Hippocampal formation (tissue), 2 donors: Measurements from ENCODE around the gene SPEF1.
"Not testable (repeated sequence)": the region's sequence is repeated elsewhere in the genome, so short reads cannot be mapped to it uniquely, and the experiment has no call there.

Experiments
- DNase-seq, 2 donors: peaks; one replicate each; lab custom pipeline; 2025; lab: John Stamatoyannopoulos, UW

The SPEF1 gene, protein sequence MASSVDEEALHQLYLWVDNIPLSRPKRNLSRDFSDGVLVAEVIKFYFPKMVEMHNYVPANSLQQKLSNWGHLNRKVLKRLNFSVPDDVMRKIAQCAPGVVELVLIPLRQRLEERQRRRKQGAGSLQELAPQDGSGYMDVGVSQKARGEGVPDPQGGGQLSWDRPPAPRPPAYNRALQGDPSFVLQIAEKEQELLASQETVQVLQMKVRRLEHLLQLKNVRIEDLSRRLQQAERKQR

DNA sequence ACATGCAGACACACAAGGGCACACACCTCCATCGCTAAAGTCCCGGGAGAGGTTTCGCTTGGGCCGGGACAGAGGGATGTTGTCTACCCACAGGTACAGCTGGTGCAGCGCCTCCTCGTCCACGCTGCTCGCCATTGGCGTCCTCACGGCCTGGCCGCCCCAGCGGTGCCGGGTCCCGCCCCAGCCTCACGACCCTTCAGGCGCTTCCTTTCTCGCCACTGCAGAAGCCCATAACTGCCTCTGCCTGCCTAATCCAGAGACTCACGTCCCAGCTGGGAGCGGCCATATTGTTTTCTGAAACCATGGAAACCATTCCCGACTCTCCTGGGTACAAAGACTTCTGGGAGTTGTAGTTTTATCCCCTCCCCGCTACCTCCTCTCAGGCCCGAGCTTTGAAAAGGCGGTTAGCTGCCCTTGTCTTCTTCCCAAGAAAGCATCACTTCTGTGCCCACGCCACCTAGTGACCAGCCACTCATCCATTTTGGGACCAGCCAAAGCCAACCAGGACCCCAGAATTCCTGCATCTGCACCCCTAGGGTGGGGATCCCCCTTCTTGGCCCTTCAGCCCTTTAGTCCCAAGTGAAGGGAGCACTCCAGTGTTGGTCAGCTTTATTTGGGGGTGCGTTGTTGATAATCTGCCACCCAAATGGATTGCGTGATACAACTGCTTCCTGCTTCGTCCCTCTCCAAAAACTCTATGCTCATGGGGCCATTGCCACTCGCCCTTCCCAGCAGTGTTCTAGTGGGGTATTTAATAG lies at the start of gene SPEF1:
TSS of gene SPEF1 (minus strand) at position 296 of the 758 bp plus-strand sequence. CDS start at position 135, 161 bp downstream.
- peak; percentile 78 to 92 for DNase-seq

DNA sequence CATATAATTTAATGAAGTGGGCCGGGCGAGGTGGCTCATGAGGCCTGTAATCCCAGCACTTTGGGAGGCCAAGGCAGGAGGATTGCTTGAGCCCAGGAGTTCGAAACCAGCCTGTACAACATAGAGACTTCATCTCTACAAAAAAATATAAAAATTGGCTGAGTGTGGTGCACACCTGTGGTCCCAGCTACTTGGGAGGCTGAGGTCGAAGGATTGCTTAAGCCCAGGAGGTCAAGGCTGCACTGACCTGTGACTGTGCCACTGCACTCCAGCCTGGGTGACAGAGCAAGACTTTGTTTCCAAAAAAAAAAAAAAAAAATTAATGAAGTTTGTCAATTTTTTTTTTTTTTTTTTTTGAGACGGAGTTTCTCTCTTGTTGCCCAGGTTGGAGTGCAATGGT lies 48.6 kb upstream of the SPEF1 start:
- DNase-seq = not testable (repeated sequence)

DNA sequence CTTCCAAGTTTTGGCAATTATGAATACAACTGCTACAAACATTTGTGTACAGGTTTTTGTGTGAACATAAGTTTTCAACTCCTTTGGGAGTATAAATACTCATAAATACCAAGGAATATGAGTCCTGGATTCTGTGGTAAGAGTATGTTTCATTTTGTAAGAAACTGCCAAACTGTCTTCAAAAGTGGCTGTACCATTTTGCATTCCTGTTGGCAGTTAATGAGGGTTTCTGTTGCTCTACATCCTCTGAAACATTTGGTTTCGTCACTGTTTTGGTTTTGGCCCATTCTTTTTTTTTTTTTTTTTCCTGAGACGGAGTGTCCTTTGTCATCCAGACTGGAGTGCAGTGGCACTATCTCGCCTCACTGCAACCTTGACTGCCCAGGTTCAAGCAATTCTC lies 47.5 kb upstream of the SPEF1 start:
- no peak for DNase-seq

DNA sequence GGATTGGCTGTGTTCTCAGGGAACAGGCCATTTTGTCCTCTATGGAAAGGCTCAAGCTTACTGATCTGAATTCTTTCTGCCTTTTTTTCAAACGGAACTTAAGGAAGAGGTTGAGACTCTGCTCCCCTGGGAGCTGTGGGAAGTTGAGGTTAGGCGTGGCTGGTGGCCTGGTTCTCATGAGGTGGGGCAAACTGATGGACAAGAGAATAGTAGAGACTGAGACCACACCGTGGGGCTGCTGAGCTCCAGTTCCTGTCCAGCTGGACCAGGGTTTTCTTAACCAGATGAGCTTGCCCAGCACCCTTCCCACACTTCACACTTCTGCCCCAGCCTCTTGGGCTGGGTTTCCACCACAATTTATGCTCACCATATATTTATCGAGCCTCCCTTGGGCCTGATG lies 45.2 kb upstream of the SPEF1 start:
- DNase-seq = no peak

DNA sequence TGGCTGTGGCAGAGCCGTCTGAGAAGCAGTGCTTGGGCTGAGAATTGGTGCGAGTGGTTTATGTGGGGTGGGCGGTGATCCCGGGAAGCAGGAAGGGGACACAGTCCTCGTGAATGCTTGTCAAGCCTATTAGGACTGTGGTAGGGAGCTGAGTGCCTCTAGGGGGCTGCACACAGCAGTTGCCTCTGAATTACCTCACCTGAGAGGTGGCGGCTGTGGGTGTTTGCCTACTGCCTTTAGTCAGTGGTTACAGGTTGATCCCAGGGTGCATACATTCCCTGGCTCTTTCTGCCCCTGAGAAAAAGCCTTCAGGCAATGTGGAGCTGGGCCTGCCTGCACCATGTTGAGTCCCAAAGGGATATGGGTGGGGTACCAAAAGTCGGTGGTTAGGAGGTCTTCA lies 44.3 kb upstream of the SPEF1 start:
- no peak for DNase-seq

DNA sequence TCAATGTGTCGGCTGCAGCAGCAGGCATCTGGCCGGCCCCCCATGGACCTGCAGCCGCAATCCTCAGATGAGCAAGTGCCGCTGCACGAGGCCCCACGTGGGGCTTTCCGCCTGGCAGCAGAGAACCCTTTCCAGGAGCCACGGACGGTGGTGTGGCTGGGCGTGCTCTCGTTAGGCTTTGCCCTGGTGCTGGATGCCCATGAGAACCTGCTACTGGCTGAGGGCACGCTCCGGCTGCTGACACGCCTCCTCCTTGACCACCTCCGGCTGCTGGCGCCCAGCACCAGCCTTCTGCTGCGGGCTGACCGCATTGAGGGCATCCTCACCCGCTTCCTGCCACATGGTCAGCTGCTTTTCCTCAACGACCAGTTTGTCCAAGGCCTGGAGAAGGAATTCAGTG lies 42.6 kb upstream of the SPEF1 start:
- no peak for DNase-seq

DNA sequence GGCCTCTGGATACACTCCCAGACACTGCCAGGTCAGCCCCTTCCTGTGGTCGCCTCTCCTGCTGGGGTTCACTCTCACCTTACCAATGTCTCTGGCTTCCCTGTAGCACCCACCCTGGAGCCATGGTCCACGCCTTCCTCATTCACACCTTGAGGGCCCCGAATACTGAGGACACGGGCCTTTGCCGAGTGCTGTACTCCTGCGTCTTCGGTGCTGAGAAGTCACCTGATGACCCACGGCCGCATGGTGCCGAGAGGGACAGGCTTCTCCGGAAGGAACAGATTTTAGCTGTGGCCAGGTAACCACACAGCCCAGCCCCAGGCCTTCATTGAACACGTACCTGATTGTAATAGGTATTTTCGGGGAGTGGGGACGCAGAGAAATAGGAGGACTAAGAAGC lies 40.7 kb upstream of the SPEF1 start:
- DNase-seq = no peak

DNA sequence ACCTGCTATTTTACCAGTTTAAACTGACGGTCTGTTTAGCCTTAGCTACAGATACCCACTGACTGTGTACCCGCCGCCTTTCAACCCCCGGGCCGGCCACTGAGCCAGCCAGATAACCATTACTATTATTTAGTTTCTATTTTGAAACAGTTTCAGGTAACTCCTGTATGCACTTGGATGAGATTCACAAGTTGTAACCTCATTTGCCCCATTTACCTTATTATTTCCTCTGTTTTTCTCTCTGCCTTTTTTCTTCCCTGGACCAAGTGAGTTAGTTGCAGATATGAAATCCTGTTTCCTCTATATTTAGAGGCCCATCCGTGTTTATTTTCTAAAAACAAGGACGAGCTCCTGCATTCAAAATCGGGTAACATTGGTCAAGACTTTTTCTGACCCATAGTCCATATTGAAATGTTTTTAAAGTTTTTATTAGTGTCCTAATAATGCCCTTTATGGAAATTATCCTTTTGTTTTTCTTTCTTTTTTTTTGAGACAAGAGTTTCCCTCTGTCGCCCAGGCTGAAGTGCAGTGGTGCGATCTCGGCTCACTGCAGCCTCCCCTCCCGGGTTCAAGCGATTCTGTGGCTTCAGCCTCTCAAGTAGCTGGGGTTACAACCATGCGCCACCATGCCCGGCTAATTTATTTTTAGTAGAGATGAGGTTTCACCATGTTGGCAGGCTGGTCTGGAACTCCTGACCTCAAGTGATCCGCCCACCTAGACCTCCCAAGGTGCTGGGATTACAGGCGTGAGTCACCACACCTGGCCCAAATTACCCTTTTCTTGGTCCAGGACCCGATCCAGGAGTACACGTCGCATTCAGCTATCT lies 39.9 kb upstream of the SPEF1 start:
- DNase-seq = peak in 1 of 2 donors; percentile 57

DNA sequence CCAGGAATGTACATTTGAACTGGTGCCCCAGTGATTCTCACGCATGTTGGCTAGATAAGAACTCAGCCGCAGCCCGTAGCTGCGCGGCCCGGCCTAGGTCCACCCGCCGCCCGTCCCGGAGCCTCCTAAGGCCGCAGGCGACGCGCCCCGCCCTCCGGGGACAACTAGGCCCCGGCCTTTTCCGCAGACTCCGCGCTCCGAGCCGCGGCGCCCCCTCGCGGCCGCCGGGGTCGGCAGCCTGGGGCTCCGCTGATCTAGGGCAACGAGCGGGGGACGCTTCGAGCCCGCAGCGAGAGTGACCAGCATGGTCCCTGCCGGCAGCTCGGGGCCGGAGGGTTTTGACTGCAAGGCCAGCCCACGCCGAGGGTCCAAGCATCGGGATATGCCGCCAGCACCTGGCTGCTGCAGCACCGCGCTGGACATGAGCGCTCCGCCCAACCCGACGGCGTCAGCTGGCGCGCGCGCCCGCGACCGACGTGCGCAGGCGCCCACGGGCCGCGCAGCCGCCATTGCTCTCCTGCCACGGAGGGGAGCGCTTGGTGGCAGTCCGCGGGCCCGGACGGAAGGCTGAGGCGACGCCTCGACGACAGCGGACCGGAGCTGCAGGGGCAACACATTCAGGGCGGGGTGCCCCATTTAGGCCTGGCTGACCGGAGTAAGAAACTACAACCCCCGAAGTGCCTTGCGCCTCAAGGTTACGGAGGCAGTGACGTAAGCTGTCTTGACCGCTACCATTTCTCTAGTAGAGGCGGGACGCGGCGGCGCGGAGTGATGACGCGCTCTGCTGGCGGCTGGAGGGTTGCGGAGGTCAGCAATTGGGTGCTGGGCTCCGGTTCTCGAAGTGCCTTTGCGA lies 39.0 kb upstream of the SPEF1 start, which contains the start of gene AP5S1:
TSS of gene AP5S1 (plus strand) at position 500 of the 853 bp plus-strand sequence. CDS start 1,571 bp downstream, outside the sequence.
- peak; percentile 93 for DNase-seq

DNA sequence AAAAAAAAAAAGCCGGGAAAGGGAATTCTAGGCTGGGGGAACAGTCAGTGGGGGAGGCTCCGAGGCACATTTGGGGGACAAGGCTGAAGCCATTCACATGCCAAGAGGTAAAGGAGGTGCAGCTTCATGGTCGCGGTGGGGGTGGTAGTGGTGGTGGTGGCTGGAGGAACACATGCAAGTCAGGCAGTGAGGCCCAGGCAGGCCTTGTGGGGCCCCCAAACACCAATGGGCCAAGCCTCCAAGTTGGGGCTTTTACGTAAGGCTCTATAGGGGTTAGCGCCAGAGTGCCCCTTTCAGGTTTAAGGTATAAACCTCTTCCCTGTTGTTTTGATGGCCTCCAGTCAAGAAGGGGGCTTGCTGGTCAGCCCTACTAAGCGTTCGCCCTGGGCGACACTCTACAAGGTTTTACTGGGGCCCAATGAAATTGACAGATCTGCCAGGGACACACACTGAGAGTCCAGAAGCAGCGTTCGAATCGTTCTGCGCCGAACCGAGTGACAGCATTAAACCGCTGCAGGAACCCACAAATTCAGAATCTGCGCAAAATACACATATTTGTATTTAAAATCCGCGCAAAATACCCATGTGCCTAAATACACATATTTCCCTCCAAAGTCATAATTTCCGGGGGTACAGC lies 38.3 kb upstream of the SPEF1 start:
- DNase-seq = no peak

DNA sequence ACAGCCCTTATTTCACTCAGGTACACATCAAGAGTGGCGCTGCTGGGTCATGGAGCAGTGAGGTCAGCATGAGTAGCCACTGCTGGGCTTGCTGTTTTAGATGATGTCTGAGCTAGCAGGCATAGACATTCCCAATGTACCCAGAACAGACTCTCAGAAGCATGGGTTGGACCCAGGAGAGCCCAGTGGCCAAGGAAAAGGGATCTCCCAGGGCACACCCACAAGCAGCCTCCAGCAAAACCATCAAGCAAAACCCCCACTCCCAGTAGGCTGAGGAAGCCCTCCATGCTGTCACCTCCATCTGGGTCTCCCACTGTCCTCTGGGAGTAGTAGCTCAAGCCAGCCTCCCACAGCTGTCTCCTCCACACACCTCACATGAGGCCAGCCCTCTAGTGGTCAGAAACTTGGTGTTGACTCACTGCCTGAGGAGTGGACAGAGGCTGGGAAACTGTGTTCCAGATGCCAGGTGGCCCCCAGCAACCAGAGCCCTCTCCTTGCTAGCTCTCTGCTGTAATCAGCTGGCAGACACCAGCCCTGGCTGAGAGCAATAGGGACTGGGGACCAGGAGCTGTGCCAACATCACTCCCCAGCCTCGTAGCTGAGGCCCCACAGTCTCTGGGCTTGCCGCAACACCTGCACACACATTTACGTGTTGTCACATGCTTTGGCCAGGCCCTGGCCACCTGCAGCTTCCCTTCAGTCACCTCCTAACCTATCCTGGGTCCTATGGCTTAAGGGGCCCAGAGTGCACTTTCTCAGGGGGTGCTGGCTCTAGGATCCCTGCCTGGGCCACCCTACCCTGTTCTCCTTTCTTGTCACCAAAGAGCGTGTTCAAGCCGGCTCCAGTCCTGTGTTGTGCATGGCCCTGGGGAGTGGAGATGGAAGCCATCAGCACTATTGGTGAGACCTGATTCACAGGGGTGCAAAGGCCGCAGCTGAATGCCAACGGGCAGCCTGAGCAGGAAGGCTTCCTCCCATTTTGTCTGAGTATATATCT lies 37.2 kb upstream of the SPEF1 start:
- peak in 1 of 2 donors; percentile 21 for DNase-seq

DNA sequence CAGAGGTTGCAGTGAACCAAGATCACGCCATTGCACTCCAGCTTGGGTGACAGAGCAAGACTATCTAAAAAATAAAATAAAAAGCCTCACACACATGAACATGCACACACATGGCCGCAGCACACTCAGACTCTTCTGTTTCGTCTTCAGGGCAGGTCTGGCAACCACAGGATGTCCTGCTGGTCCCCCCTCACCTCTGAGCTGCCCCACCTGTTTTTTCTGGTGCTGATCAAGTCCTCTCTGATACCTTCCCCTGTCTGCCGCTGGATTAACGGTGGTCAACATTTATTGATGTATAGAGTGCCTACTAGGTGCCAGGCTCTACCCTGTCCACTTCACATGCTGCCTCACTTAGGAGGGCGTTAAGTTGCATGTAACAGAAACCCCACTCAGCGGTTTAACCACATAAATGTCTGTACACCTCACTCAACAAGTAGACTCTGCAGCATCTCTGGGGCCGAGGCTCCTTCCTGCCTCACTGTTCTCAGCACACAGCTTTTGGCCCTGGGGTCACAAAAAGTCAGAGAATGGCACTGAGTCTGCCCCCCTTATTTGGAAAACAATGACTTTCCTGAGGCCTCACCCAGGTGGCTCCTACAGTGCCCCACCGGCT lies 34.6 kb upstream of the SPEF1 start:
- no peak for DNase-seq

DNA sequence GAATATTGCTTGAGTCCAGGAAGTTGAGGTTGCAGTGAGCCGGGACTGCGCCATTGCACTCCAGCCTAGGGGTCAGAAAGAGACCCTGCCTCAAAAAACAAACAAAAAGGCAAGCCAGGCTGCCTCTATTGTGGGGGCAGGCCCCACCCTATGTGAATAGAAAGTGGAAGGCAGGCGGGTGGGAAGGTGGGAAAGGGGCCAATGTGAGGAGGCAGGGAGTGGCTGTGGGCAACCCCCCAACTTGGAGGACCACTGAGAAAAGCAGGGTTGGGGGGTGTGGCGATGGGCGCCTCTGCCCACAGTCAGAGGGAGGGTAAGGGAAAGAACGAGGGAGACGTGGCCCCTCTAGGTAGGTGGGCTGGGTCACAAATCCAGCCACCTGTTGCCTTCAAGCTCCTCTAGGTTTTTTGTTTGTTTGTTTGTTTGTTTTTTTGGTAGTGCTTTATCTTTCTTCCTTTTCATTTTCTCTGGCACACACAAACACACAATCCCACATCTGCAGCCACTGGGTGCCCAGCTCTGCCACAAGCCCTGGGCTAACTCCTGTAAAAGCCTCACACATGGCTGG lies 33.8 kb upstream of the SPEF1 start:
- DNase-seq = no peak

DNA sequence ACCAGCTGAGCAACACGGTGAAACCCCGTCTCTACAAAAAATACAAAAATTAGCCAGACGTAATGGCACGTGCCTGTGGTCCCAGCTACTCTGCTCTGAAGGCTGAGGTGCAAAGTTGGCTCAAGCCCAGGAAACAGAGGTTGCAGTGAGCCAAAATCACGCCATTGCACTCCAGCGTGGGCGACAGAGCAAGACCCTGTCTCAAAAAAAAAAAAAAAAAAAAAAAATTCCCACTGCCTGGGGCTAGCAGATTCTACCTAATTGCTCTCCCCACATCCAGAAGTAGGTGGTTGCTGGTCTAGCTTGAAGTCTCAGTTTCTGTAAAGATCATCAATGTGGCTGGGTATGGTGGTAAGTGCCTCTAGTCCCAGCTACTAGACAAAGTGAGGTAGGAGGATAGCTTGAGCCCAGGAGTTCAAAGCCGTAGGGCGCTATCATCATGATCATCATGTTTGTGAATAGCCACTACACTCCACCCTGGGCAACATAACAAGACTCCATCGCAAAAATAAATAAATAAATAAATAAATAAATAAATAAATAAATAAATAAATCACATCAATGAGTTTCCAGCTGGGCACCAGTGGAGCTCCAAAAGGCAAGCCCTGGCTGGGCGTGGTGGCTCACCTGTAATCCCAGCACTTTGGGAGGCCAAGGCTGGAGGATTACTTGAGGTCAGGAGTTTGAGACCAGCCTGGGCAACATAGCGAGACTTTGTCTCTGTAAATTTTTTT lies 32.8 kb upstream of the SPEF1 start:
- no peak for DNase-seq

DNA sequence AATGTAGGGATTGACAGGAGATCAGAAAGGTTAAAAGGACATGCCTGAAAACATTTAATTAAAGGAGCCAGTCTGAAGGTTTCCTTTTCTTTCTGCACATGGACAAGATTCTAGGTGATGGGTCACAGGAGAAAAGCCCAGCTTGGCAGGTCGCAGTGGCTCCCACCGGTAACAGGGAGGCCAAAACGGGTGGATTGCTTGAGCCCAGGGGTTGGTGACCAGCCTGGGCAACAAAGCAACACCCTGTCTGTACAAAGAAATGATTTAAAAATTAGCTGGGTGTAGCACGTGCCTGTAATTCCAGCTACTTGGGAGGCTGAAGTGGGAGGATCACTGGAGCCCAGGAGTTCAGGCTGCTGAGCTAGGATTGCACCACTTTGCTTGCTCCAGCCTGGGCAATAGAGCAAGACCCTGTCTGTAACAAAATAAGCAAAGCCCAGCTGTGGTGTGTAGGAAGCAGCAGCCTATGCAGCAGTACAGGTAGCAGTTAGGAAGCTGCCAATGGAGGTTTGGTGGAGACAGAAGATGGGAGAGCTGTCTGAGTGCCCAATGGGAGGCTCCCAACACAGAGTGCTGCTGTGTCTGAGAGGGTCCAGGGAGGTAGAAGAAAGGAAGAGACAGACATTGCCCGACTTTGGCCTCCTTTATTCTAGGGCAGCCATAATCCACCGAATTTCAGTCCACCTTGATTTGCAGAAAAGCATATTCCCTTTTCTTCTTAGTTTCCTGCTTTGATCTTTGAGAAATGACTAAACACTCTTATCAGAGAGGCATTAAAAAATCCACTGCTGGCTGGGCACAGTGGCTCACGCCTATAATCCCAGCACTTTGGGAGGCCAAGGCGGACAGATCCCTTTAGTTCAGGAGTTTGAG lies 32.0 kb upstream of the SPEF1 start:
- DNase-seq = no peak

DNA sequence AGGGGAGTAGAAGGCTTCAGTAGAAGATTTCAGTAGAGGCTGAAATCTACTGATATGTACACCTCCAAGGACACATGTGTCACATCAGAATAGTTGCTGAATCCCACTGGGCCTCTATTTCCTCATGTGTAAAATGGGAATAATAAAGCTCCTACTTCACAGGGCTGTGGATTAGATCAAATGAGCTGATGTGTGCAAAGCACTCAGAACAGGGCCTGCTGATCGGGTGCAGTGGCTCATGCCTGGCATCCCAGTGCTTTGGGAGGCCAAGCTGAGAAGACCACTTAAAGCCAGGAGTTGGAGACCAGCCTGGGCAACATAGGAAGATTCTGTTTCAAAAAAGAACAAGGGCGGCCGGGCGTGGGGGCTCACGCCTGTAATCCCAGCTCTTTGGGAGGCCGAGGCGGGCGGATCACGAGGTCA lies 31.0 kb upstream of the SPEF1 start:
- DNase-seq = no peak
